Measurements from ENCODE around the gene BTBD18.
A peak's percentile ranks its signal among the peaks of the same experiment; 100 is the strongest.

- TF ChIP-seq CTCF (IDR thresholded peaks at IDR 0.05) = peak in 1 of 6 experiments; percentile 4
- no peak for TF ChIP-seq POLR2AphosphoS5 (IDR thresholded peaks at IDR 0.05)
- TF ChIP-seq POLR2A (IDR thresholded peaks at IDR 0.05) = peak in 3 of 4 donors; percentile 45 to 62 (median 46)
Observed at GRCh38 chr11:57711414-57712255, 40.0 kb downstream of the BTBD18 start, which contains the start of gene MED19.
